ENCODE data around the gene RSPH3.

RSPH3 gene

GRCh38 chr6:158923805-158924498, 76.0 kb downstream of the RSPH3 start:
- Mint-ChIP-seq H3K27me3 (no peaks in the 10 kb centered on the region), H3K4me1 (ENCODE audit: low read depth) (peaks cover 5% of the 10 kb centered on the region), H3K36me3 (ENCODE audit: low read depth) (no peaks in the 10 kb centered on the region), H3K9me3 (peaks cover 7% of the 10 kb centered on the region), H3K4me3 (no peak overlapping the region), H3K27ac (no peak overlapping the region)
- intact Hi-C loops (cut with micrococcal nuclease), result no loop called here

Data from dendritic cell treated with granulocyte-macrophage colony-stimulating factor and Interleukin-4, amounts not matched to agents 40 ng/mL and 50 ng/mL, for 4 days (primary cell).